Measurements from ENCODE around the gene CARF.

- TF ChIP-seq, protein P1, sequence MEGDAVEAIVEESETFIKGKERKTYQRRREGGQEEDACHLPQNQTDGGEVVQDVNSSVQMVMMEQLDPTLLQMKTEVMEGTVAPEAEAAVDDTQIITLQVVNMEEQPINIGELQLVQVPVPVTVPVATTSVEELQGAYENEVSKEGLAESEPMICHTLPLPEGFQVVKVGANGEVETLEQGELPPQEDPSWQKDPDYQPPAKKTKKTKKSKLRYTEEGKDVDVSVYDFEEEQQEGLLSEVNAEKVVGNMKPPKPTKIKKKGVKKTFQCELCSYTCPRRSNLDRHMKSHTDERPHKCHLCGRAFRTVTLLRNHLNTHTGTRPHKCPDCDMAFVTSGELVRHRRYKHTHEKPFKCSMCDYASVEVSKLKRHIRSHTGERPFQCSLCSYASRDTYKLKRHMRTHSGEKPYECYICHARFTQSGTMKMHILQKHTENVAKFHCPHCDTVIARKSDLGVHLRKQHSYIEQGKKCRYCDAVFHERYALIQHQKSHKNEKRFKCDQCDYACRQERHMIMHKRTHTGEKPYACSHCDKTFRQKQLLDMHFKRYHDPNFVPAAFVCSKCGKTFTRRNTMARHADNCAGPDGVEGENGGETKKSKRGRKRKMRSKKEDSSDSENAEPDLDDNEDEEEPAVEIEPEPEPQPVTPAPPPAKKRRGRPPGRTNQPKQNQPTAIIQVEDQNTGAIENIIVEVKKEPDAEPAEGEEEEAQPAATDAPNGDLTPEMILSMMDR (conservative IDR thresholded peaks at IDR 0.05; ENCODE audit: low read length): no peak
- no peak for TF ChIP-seq EZH2phosphoT487 (IDR thresholded peaks at IDR 0.05; ENCODE audit: borderline replicate concordance, low read depth, low read length)
Observed at GRCh38 chr2:203030545-203030944, 118.5 kb downstream of the CARF start.
